HepG2 (cell line): ENCODE data around the gene STH. TPM values are rescaled to one million over a fixed set of nuclear protein-coding genes. Genes with fewer than 3 reads are reported as not detected.
A peak's percentile ranks its signal among the peaks of the same experiment; 100 is the strongest.

Source experiments
- ARNT ChIP-seq: fragments of 450-650 bp; IDR thresholded peaks from 2 replicates; pipeline ENCODE4 v1.6.1; 2017
- CCDC6 ChIP-seq: sonication (generic); formaldehyde crosslinking; IDR thresholded peaks from 2 replicates; pipeline ENCODE4 v1.8.1; 2022; ENCODE audit warnings: mild to moderate bottlenecking, missing genetic modification reagents, moderate library complexity
- CHCHD3 ChIP-seq: sonication (generic); formaldehyde crosslinking; IDR thresholded peaks from 2 replicates; pipeline ENCODE4 v1.8.0; 2022; ENCODE audit warnings: mild to moderate bottlenecking, missing genetic modification reagents, moderate library complexity
- FOXM1 ChIP-seq: sonication (generic); formaldehyde crosslinking; IDR thresholded peaks from 2 replicates; pipeline ENCODE4 v1.5.0; 2020; ENCODE audit warnings: missing genetic modification reagents
- MEF2D ChIP-seq: sonication (generic); formaldehyde crosslinking; IDR thresholded peaks from 2 replicates; pipeline ENCODE4 v1.5.1; 2020; ENCODE audit warnings: mild to moderate bottlenecking, missing genetic modification reagents
- NONO ChIP-seq, 2 experiments: fragments of 450-650 bp in 1 of 2; sonication (generic) in 1 of 2; formaldehyde crosslinking in 1 of 2; IDR thresholded peaks in 1 of 2; conservative IDR thresholded peaks in 1 of 2; 2 replicates each; pipeline versions ENCODE4 v1.6.1 to v1.8.0; 2017 to 2022; ENCODE audit warnings: mild to moderate bottlenecking in 1 of 2, missing genetic modification reagents in 1 of 2, moderate library complexity in 1 of 2
- ZNF224 ChIP-seq: sonication (generic); formaldehyde crosslinking; IDR thresholded peaks from 2 replicates; pipeline ENCODE4 v1.5.0; 2020; ENCODE audit warnings: mild to moderate bottlenecking, missing genetic modification reagents
- ZNF260 ChIP-seq: sonication (generic); formaldehyde crosslinking; IDR thresholded peaks from 2 replicates; pipeline ENCODE4 v1.4.0; 2020; ENCODE audit warnings: missing genetic modification reagents, low read depth, mild to moderate bottlenecking, borderline replicate concordance
- ZNF331 ChIP-seq: sonication (generic); formaldehyde crosslinking; IDR thresholded peaks from 2 replicates; pipeline ENCODE4 v1.4.0; 2020; ENCODE audit warnings: missing genetic modification reagents
- ZNF773 ChIP-seq: sonication (generic); formaldehyde crosslinking; IDR thresholded peaks from 2 replicates; pipeline ENCODE4 v1.4.0; 2020; ENCODE audit warnings: missing genetic modification reagents, borderline replicate concordance
- ZNF788 ChIP-seq: sonication (generic); formaldehyde crosslinking; IDR thresholded peaks from 2 replicates; pipeline ENCODE4 v1.5.0; 2020; ENCODE audit warnings: mild to moderate bottlenecking, missing genetic modification reagents, borderline replicate concordance
- ZNF792 ChIP-seq: IDR thresholded peaks from 2 replicates; pipeline ENCODE4 v1.6.1; 2016
- ZSCAN12 ChIP-seq: sonication (generic); formaldehyde crosslinking; IDR thresholded peaks from 2 replicates; pipeline ENCODE4 v1.9.0; 2021; ENCODE audit warnings: mild to moderate bottlenecking, missing genetic modification reagents
- ZSCAN22 ChIP-seq: sonication (generic); formaldehyde crosslinking; IDR thresholded peaks from 2 replicates; pipeline ENCODE4 v1.4.0; 2020; ENCODE audit warnings: mild to moderate bottlenecking, missing genetic modification reagents
- polyA plus RNA-seq, 8 experiments: library from polyadenylated mRNA; depleted of rRNA in 3 of 8; stranded (reverse) in 7 of 8; unstranded in 1 of 8; fragments of >200 nt; fragmentation: Illumina TruSeq in 4 of 8; extraction: Trizol in 4 of 8; gene quantifications; 2 replicates each; pipeline versions ENCODE4 v1.2.1 to v1.2.3, GENCODE V29; 2011 to 2016; ENCODE audit warnings: low read depth in 4 of 8, missing spikeins in 1 of 8, mixed read lengths in 1 of 8; ENCODE audit not compliant: insufficient read depth in 1 of 8
- total RNA-seq, 5 experiments: library from RNA; depleted of rRNA; stranded (reverse); fragments of >200 nt; fragmentation: Illumina TruSeq; extraction: Trizol; gene quantifications; 2 replicates each; pipeline ENCODE4 v1.2.3, GENCODE V29; 2016; ENCODE audit warnings: low read depth in 1 of 5
- TF ChIP-seq, protein P1 (sequence below): sonication (generic); formaldehyde crosslinking; IDR thresholded peaks from 2 replicates; pipeline ENCODE4 v1.5.0; 2020; ENCODE audit warnings: mild to moderate bottlenecking, missing genetic modification reagents
- TF ChIP-seq, protein P2 (sequence below): sonication (generic); formaldehyde crosslinking; IDR thresholded peaks from 2 replicates; pipeline ENCODE4 v1.5.0; 2020; ENCODE audit warnings: missing genetic modification reagents, mild to moderate bottlenecking, borderline replicate concordance
- TF ChIP-seq, protein P3 (sequence below): IDR thresholded peaks from 2 replicates; pipeline ENCODE4 v1.6.1; 2016; ENCODE audit warnings: low read depth, missing genetic modification reagents, missing compliant biosample characterization
- TF ChIP-seq, protein P4 (sequence below): sonication (generic); formaldehyde crosslinking; IDR thresholded peaks from 2 replicates; pipeline ENCODE4 v1.9.0; 2021; ENCODE audit warnings: missing genetic modification reagents, mild to moderate bottlenecking, borderline replicate concordance

STH gene
- total and polyA plus RNA-seq, 2 of the 13 experiments (the other 11 are each of a cell fraction or from before 2014, with no cell fraction given): not detected

DNA sequence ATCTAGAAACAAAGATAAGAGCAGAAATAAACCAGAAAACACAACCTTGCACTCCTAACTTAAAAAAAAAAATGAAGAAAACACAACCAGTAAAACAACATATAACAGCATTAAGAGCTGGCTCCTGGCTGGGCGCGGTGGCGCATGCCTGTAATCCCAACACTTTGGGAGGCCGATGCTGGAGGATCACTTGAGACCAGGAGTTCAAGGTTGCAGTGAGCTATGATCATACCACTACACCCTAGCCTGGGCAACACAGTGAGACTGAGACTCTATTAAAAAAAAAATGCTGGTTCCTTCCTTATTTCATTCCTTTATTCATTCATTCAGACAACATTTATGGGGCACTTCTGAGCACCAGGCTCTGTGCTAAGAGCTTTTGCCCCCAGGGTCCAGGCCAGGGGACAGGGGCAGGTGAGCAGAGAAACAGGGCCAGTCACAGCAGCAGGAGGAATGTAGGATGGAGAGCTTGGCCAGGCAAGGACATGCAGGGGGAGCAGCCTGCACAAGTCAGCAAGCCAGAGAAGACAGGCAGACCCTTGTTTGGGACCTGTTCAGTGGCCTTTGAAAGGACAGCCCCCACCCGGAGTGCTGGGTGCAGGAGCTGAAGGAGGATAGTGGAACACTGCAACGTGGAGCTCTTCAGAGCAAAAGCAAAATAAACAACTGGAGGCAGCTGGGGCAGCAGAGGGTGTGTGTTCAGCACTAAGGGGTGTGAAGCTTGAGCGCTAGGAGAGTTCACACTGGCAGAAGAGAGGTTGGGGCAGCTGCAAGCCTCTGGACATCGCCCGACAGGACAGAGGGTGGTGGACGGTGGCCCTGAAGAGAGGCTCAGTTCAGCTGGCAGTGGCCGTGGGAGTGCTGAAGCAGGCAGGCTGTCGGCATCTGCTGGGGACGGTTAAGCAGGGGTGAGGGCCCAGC, 2.6 kb downstream of the STH start (continued):
- TF ChIP-seq, protein P1, sequence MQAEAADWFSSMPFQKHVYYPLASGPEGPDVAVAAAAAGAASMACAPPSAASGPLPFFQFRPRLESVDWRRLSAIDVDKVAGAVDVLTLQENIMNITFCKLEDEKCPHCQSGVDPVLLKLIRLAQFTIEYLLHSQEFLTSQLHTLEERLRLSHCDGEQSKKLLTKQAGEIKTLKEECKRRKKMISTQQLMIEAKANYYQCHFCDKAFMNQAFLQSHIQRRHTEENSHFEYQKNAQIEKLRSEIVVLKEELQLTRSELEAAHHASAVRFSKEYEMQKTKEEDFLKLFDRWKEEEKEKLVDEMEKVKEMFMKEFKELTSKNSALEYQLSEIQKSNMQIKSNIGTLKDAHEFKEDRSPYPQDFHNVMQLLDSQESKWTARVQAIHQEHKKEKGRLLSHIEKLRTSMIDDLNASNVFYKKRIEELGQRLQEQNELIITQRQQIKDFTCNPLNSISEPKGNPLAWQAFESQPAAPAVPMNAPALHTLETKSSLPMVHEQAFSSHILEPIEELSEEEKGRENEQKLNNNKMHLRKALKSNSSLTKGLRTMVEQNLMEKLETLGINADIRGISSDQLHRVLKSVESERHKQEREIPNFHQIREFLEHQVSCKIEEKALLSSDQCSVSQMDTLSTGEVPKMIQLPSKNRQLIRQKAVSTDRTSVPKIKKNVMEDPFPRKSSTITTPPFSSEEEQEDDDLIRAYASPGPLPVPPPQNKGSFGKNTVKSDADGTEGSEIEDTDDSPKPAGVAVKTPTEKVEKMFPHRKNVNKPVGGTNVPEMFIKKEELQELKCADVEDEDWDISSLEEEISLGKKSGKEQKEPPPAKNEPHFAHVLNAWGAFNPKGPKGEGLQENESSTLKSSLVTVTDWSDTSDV (CRISPR knock-in tag): peak; percentile 58; the same call in 1 of the 2 replicates
- TF ChIP-seq, protein P2, sequence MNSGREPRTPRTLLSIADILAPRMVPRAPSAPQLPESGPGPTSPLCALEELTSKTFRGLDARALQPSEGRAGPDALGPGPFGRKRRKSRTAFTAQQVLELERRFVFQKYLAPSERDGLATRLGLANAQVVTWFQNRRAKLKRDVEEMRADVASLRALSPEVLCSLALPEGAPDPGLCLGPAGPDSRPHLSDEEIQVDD (CRISPR knock-in tag): 0 out of 2 replicates have a peak, but pooled peaks have one; percentile 11
- TF ChIP-seq NONO (IDR thresholded peaks at IDR 0.05) (no peak), NONO (CRISPR knock-in tag; conservative IDR thresholded peaks at IDR 0.05) (no peak), ZNF788 (no peak), ARNT (no peak), CCDC6 (no peak), ZNF260 (CRISPR knock-in tag) (no peak), ZSCAN12 (CRISPR knock-in tag) (no peak), FOXM1 (CRISPR knock-in tag) (no peak), ZNF224 (no peak), ZNF792 (CRISPR knock-in tag) (no peak), MEF2D (CRISPR knock-in tag) (no peak), CHCHD3 (no peak), ZNF331 (CRISPR knock-in tag) (no peak), ZNF773 (CRISPR knock-in tag) (no peak), ZSCAN22 (CRISPR knock-in tag) (no peak)
- TF ChIP-seq, protein P3, sequence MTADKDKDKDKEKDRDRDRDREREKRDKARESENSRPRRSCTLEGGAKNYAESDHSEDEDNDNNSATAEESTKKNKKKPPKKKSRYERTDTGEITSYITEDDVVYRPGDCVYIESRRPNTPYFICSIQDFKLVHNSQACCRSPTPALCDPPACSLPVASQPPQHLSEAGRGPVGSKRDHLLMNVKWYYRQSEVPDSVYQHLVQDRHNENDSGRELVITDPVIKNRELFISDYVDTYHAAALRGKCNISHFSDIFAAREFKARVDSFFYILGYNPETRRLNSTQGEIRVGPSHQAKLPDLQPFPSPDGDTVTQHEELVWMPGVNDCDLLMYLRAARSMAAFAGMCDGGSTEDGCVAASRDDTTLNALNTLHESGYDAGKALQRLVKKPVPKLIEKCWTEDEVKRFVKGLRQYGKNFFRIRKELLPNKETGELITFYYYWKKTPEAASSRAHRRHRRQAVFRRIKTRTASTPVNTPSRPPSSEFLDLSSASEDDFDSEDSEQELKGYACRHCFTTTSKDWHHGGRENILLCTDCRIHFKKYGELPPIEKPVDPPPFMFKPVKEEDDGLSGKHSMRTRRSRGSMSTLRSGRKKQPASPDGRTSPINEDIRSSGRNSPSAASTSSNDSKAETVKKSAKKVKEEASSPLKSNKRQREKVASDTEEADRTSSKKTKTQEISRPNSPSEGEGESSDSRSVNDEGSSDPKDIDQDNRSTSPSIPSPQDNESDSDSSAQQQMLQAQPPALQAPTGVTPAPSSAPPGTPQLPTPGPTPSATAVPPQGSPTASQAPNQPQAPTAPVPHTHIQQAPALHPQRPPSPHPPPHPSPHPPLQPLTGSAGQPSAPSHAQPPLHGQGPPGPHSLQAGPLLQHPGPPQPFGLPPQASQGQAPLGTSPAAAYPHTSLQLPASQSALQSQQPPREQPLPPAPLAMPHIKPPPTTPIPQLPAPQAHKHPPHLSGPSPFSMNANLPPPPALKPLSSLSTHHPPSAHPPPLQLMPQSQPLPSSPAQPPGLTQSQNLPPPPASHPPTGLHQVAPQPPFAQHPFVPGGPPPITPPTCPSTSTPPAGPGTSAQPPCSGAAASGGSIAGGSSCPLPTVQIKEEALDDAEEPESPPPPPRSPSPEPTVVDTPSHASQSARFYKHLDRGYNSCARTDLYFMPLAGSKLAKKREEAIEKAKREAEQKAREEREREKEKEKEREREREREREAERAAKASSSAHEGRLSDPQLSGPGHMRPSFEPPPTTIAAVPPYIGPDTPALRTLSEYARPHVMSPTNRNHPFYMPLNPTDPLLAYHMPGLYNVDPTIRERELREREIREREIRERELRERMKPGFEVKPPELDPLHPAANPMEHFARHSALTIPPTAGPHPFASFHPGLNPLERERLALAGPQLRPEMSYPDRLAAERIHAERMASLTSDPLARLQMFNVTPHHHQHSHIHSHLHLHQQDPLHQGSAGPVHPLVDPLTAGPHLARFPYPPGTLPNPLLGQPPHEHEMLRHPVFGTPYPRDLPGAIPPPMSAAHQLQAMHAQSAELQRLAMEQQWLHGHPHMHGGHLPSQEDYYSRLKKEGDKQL (CRISPR knock-in tag): no peak
- TF ChIP-seq, protein P4, sequence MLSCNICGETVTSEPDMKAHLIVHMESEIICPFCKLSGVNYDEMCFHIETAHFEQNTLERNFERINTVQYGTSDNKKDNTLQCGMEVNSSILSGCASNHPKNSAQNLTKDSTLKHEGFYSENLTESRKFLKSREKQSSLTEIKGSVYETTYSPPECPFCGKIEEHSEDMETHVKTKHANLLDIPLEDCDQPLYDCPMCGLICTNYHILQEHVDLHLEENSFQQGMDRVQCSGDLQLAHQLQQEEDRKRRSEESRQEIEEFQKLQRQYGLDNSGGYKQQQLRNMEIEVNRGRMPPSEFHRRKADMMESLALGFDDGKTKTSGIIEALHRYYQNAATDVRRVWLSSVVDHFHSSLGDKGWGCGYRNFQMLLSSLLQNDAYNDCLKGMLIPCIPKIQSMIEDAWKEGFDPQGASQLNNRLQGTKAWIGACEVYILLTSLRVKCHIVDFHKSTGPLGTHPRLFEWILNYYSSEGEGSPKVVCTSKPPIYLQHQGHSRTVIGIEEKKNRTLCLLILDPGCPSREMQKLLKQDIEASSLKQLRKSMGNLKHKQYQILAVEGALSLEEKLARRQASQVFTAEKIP: no peak
